NCI-H2107 treated with DMSO at 0.1 percent for 48 hours (cell line): Measurements from ENCODE around the gene ADORA2A.
"Not testable (repeated sequence)": the region's sequence is repeated elsewhere in the genome, so short reads cannot be mapped to it uniquely, and the experiment has no call there.

Source experiments
- DNase-seq: peaks from one replicate; lab custom pipeline; 2025; ENCODE audit not compliant: unreplicated experiment; lab: John Stamatoyannopoulos, UW

The ADORA2A gene

DNA sequence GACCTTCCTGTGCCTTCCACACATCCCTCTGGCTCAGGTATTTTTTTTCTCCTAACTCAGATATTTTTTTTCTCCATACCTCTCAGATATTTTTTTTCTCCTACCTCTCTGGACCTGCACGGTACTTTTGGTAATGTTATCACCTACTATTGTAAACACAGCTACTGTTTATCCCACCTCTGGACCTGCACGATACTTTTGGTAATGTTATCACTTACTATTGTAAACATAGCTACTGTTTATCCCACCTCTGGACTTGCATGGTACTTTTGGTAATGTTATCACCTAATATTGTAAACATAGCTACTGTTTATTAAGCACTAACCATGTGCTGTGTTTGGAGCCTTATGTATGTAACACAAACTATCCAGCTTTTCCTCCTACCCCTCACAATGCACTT lies 55.6 kb downstream of the ADORA2A start:
- no peak for DNase-seq

GRCh38 chr22:24483976-24484545 lies 56.7 kb downstream of the ADORA2A start:
- DNase-seq: no peak

DNA sequence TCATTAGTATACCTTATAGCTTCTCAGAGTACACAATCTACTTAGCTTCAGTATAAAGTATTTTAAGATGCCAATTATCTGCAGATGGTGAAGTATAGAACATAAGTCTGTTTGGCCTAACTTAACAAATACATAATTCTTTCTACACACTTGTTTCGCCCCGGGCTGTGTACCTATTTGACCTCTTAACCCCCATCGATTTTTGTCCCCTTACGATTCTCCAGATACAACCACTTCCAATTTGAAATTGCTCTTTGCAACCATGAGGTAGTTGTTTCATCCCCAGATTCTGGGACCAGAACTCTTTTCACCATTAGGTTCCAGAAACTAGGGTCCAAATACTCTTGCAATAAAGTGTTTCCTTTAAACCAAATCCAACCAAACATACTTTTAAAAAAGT lies 57.8 kb downstream of the ADORA2A start:
- no peak for DNase-seq

DNA sequence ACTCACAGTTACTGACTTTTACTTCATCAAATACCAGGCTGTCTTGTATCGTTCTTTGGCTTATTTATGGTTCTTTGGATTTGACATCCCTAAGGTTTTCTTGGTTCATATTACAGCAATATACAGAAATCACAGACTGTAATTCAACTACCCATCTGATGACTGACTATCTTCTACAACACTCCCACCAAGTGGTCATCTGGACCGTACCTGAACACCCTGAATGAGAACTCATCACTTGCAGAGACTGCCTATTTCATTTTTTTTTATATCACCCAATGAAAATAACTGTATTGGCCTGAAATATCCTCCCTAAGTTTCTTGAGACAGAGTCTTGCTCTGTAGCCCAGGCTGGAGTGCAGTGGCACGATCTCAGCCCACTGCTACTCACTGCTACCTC lies 58.2 kb downstream of the ADORA2A start:
- no peak for DNase-seq

DNA sequence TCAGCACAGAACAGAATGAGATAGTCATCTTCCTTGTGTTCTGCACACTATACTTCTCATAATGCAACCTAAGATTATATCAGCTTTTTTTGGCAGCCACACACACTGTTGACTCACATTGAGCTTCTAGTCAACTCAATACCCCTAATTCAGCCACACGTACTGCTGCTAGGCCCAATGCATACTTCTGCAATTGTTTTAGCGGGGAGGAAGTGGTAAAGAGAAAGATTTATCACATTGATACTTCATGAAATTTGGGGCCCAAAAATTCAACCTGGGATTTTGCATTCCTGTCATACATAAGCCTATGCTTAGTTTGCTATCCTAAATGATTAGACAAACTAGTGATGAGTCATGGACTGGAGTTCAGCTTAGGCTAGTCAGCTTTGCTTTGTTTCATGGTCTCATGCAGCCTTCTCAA lies 59.1 kb downstream of the ADORA2A start:
- no peak for DNase-seq

- no peak for DNase-seq
Measured at GRCh38 chr22:24489011-24489410, 61.6 kb downstream of the ADORA2A start.

GRCh38 chr22:24489434-24489833 lies 62.0 kb downstream of the ADORA2A start:
- not testable (repeated sequence) for DNase-seq
